ENCODE data around the gene DGCR8.

DGCR8 gene

GRCh38 chr22:20106849-20107237 lies 26.8 kb downstream of the DGCR8 start:
- H3K36me3 ChIP-seq (ENCODE audit: control insufficient read depth, low read length): peaks cover 85% of the 10 kb centered on the region

DNA sequence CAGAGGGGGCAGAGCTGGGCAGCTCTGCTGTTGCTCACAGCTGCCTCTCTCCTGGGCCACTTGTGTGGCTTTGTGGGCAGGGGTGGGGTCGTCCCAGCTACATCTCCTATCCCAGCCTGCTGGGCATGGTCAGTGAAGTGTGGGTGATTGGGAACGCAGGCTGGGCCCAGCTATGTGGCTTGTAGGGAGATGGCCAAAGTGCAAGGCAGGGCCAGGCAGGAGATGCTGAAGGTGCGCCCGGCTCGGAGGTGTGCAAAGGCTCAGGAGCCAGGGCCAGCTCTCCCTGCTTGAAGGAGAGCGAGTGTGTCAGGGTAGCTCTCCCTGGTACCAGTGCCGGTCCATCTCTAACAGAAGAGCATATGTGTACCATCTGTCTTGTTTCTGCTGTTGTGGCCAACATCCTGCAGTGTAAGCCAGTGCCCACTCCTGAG lies 27.4 kb downstream of the DGCR8 start:
- 0 out of 2 replicates have a peak, but pooled peaks cover 3% of the 10 kb centered on the region for H3K4me1 ChIP-seq (ENCODE audit: control insufficient read depth, low read length)
- H3K79me2 ChIP-seq (ENCODE audit: control insufficient read depth, low read length): peaks cover 8% of the 10 kb centered on the region
- H3K27ac ChIP-seq (ENCODE audit: low read depth, low read length): no peak overlapping the region
- no peak overlapping the region for H3K4me3 ChIP-seq (ENCODE audit: low read length)
- peaks cover 13% of the 10 kb centered on the region for H3F3A ChIP-seq (ENCODE audit: control insufficient read depth, insufficient read depth)
- no peaks in the 10 kb centered on the region for H3K9me2 ChIP-seq (replicated peaks; ENCODE audit: control insufficient read depth, low read length)
- H3K9me3 ChIP-seq (ENCODE audit: control insufficient read depth, insufficient read depth, low read length): no peaks in the 10 kb centered on the region
- H3K4me2 ChIP-seq (ENCODE audit: low read length): no peak overlapping the region
- no peaks in the 10 kb centered on the region for H3K27me3 ChIP-seq (ENCODE audit: control insufficient read depth, low read length)
- TF ChIP-seq EZH2phosphoT487 (IDR thresholded peaks at IDR 0.05; ENCODE audit: borderline replicate concordance, low read length) (no peak), CTCF (IDR thresholded peaks at IDR 0.05; ENCODE audit: low read depth, low read length, poor library complexity, severe bottlenecking) (no peak)
- no peaks in the 10 kb centered on the region for H4K20me1 ChIP-seq (ENCODE audit: control insufficient read depth, insufficient read depth, low read depth, low read length)
- peaks cover 86% of the 10 kb centered on the region for H3K36me3 ChIP-seq (ENCODE audit: control insufficient read depth, low read length)

More at GRCh38 chr22:20106849-20107237, 26.8 kb downstream of the DGCR8 start:
- Histone ChIP-seq H3K9me2 (replicated peaks; ENCODE audit: control insufficient read depth, low read length) (no peaks in the 10 kb centered on the region), H3K9me3 (ENCODE audit: control insufficient read depth, insufficient read depth, low read length) (no peaks in the 10 kb centered on the region), H3K4me2 (ENCODE audit: low read length) (no peak overlapping the region), H4K20me1 (ENCODE audit: control insufficient read depth, insufficient read depth, low read depth, low read length) (no peaks in the 10 kb centered on the region), H3K4me1 (ENCODE audit: control insufficient read depth, low read length) (0 out of 2 replicates have a peak, but pooled peaks cover 1% of the 10 kb centered on the region), H3K79me2 (ENCODE audit: control insufficient read depth, low read length) (peaks cover 13% of the 10 kb centered on the region), H3F3A (ENCODE audit: control insufficient read depth, insufficient read depth) (peaks cover 13% of the 10 kb centered on the region), H3K27ac (ENCODE audit: low read depth, low read length) (no peak overlapping the region), H3K4me3 (ENCODE audit: low read length) (no peak overlapping the region), H3K27me3 (ENCODE audit: control insufficient read depth, low read length) (no peaks in the 10 kb centered on the region)
- no peak for TF ChIP-seq CTCF (IDR thresholded peaks at IDR 0.05; ENCODE audit: low read depth, low read length, poor library complexity, severe bottlenecking)
- TF ChIP-seq EZH2phosphoT487 (IDR thresholded peaks at IDR 0.05; ENCODE audit: borderline replicate concordance, low read length): no peak

- Histone ChIP-seq H3K36me3 (ENCODE audit: control insufficient read depth, low read length) (peaks cover 91% of the 10 kb centered on the region), H3K27ac (ENCODE audit: low read depth, low read length) (no peak overlapping the region)
- TF ChIP-seq EZH2phosphoT487 (IDR thresholded peaks at IDR 0.05; ENCODE audit: borderline replicate concordance, low read length) (no peak), CTCF (IDR thresholded peaks at IDR 0.05; ENCODE audit: low read depth, low read length, poor library complexity, severe bottlenecking) (no peak)
Observed at GRCh38 chr22:20107951-20108756, 28.1 kb downstream of the DGCR8 start.

More at GRCh38 chr22:20107951-20108756, 28.1 kb downstream of the DGCR8 start:
- Histone ChIP-seq H3F3A (ENCODE audit: control insufficient read depth, insufficient read depth) (peaks cover 13% of the 10 kb centered on the region), H3K79me2 (ENCODE audit: control insufficient read depth, low read length) (peaks cover 6% of the 10 kb centered on the region), H3K4me1 (ENCODE audit: control insufficient read depth, low read length) (0 out of 2 replicates have a peak, but pooled peaks cover 3% of the 10 kb centered on the region), H3K9me3 (ENCODE audit: control insufficient read depth, insufficient read depth, low read length) (no peaks in the 10 kb centered on the region), H3K4me3 (ENCODE audit: low read length) (no peak overlapping the region), H4K20me1 (ENCODE audit: control insufficient read depth, insufficient read depth, low read depth, low read length) (no peaks in the 10 kb centered on the region), H3K27me3 (ENCODE audit: control insufficient read depth, low read length) (no peaks in the 10 kb centered on the region), H3K9me2 (replicated peaks; ENCODE audit: control insufficient read depth, low read length) (no peaks in the 10 kb centered on the region), H3K4me2 (ENCODE audit: low read length) (no peak overlapping the region)

Measured in DOHH2 (cell line).